Measurements from ENCODE around the gene PIGBOS1. TPM values are rescaled to one million over a fixed set of nuclear protein-coding genes. Genes with fewer than 3 reads are reported as not detected.
A peak's percentile ranks its signal among the peaks of the same experiment; 100 is the strongest.

Gene PIGBOS1
- total and polyA plus RNA-seq, 9 of the 15 experiments (the other 6 are each of a cell fraction or from before 2014, with no cell fraction given), result 25.2 to 76.2 (median 46.0) TPM

DNA sequence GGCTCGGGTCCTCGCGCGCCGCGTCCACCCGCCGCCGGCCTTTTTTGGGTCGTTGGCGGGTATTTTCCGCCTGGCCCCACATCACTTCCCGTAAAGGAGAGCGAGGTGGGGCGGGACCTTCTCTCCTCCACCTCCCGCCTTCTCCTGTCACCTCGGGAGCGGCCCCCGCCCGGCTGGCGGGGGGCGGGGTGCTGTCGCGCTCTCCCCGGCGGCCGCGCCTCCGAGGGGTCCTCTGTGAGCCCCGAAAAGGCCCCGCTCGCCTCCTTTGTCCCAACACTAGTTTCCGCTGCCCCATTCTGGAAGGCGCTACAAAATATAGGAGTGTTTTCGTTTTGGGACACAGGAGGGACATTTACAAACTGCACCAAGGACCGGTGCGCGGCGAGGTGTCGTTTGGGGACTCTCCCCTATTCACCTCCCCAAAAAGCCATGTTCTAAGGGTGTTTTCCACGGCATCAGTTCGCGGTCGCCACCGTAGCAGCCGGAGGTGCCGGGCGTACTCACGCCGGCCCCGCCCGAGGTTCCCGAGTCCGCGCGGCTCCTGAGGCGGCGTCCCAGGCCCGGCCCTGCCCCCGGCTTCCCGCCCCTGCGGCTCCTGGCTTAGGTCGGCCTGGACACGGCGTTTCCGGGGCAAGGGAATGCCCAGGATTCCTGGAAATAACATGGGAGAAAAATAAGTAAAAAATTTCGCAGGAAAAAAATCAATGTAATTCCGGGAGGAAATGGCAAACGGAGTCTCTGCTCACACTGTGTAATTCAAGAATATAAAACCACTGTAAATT lies 29.0 kb downstream of the PIGBOS1 start, which contains the start of gene RAB27A (continued):
- TF ChIP-seq, protein P1, sequence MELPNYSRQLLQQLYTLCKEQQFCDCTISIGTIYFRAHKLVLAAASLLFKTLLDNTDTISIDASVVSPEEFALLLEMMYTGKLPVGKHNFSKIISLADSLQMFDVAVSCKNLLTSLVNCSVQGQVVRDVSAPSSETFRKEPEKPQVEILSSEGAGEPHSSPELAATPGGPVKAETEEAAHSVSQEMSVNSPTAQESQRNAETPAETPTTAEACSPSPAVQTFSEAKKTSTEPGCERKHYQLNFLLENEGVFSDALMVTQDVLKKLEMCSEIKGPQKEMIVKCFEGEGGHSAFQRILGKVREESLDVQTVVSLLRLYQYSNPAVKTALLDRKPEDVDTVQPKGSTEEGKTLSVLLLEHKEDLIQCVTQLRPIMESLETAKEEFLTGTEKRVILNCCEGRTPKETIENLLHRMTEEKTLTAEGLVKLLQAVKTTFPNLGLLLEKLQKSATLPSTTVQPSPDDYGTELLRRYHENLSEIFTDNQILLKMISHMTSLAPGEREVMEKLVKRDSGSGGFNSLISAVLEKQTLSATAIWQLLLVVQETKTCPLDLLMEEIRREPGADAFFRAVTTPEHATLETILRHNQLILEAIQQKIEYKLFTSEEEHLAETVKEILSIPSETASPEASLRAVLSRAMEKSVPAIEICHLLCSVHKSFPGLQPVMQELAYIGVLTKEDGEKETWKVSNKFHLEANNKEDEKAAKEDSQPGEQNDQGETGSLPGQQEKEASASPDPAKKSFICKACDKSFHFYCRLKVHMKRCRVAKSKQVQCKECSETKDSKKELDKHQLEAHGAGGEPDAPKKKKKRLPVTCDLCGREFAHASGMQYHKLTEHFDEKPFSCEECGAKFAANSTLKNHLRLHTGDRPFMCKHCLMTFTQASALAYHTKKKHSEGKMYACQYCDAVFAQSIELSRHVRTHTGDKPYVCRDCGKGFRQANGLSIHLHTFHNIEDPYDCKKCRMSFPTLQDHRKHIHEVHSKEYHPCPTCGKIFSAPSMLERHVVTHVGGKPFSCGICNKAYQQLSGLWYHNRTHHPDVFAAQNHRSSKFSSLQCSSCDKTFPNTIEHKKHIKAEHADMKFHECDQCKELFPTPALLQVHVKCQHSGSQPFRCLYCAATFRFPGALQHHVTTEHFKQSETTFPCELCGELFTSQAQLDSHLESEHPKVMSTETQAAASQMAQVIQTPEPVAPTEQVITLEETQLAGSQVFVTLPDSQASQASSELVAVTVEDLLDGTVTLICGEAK (IDR thresholded peaks at IDR 0.05), result peak; percentile 28; the same call in 1 of the 2 replicates
- TF ChIP-seq, protein P1 (CRISPR knock-in tag; IDR thresholded peaks at IDR 0.05), result no peak
- TF ChIP-seq RBM14 (IDR thresholded peaks at IDR 0.05; ENCODE audit: borderline replicate concordance, insufficient read depth, low read depth, low read length), result 0 out of 2 replicates have a peak, but pooled peaks have one; percentile 59
- peak; percentile 73 for TF ChIP-seq RBBP5 (IDR thresholded peaks at IDR 0.05; ENCODE audit: borderline replicate concordance, insufficient read depth, low read length, poor library complexity, severe bottlenecking)
- TF ChIP-seq ZNF780A (CRISPR knock-in tag; IDR thresholded peaks at IDR 0.05), result no peak
- TF ChIP-seq SNRNP70 (optimal IDR thresholded peaks at IDR 0.05; ENCODE audit: low read depth, low read length), result no peak
- no peak for TF ChIP-seq ZNF174 (CRISPR knock-in tag; IDR thresholded peaks at IDR 0.05)
- TF ChIP-seq RBFOX2 (IDR thresholded peaks at IDR 0.05; ENCODE audit: low read depth, low read length), result peak; percentile 96
- no peak for TF ChIP-seq ZNF3 (CRISPR knock-in tag; IDR thresholded peaks at IDR 0.05)
- TF ChIP-seq CBX5 (IDR thresholded peaks at IDR 0.05; ENCODE audit: borderline replicate concordance, low read depth), result no peak
- peak; percentile 84 for TF ChIP-seq GTF2E2 (tag; IDR thresholded peaks at IDR 0.05)
- peak in 1 of 2 experiments; percentile 60; a peak in 1 of 4 replicates for TF ChIP-seq HDAC1 (IDR thresholded peaks at IDR 0.05)
- TF ChIP-seq PHTF2 (CRISPR knock-in tag; IDR thresholded peaks at IDR 0.05), result no peak
- TF ChIP-seq, protein P2, sequence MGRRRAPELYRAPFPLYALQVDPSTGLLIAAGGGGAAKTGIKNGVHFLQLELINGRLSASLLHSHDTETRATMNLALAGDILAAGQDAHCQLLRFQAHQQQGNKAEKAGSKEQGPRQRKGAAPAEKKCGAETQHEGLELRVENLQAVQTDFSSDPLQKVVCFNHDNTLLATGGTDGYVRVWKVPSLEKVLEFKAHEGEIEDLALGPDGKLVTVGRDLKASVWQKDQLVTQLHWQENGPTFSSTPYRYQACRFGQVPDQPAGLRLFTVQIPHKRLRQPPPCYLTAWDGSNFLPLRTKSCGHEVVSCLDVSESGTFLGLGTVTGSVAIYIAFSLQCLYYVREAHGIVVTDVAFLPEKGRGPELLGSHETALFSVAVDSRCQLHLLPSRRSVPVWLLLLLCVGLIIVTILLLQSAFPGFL (CRISPR knock-in tag; IDR thresholded peaks at IDR 0.05), result 0 out of 2 replicates have a peak, but pooled peaks have one; percentile 47
- TF ChIP-seq DPF2 (IDR thresholded peaks at IDR 0.05), result 0 out of 2 replicates have a peak, but pooled peaks have one; percentile 29
- no peak for TF ChIP-seq HIVEP1 (CRISPR knock-in tag; IDR thresholded peaks at IDR 0.05)
